IPS-11a (cell line): ENCODE results near the gene GRIP2.
"Not testable (repeated sequence)": the region's sequence is repeated elsewhere in the genome, so short reads cannot be mapped to it uniquely, and the experiment has no call there.

Experiments
- H3K4me3 ChIP-seq: one replicate; pipeline ENCODE4 v1.5.1; 2013; ENCODE audit warnings: low read depth, low read length, control low read depth

Gene GRIP2

GRCh38 chr3:14522768-14523167, 17.4 kb downstream of the GRIP2 start:
- H3K4me3 ChIP-seq = no peak overlapping the region

- H3K4me3 ChIP-seq = no peak overlapping the region
These were observed 17.9 kb downstream of the GRIP2 start for GRCh38 chr3:14522129-14522691.

DNA sequence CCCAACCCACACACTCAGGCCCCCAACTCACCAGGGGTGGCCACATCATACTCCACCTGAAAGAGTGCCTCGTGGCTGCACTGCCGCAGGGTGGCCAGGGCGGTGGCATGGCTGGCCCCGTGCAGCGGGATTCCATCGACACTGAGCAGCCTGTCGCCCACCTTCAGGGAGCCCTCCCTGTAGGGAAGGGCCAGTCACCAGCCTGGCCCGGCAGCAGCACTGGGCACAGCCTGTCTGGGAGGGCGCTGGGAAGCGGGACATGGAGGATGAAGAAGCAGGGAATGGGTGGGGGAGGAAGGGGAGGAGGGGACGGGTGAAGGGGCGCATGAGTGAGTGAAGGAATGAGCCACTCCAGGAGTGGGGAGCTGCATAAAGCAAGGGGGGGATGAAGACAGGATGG, 18.5 kb downstream of the GRIP2 start:
- no peak overlapping the region for H3K4me3 ChIP-seq

GRCh38 chr3:14520967-14521366, 19.2 kb downstream of the GRIP2 start:
- no peak overlapping the region for H3K4me3 ChIP-seq

DNA sequence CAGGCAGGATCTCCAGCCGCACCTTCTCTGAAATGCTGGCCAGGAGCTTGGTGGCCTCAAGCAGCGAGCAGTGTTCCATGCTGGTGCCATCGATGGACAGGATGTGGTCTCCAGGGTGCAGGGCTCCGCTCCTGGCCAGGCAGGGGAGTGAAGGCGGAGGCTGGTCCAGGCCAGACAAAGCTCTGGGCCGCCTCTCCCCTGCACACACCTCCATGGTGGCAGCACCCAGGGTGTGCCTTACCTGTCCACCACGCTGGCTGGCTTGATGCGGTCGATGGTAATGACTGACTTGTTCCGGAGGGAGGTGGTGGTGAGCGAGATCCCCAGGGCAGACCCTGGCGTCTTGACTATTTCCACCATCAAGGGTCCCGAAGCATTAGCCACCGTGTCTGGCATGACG, 20.0 kb downstream of the GRIP2 start:
- H3K4me3 ChIP-seq = no peak overlapping the region

- H3K4me3 ChIP-seq = no peak overlapping the region
These were observed 20.7 kb downstream of the GRIP2 start for GRCh38 chr3:14519406-14519805.

DNA sequence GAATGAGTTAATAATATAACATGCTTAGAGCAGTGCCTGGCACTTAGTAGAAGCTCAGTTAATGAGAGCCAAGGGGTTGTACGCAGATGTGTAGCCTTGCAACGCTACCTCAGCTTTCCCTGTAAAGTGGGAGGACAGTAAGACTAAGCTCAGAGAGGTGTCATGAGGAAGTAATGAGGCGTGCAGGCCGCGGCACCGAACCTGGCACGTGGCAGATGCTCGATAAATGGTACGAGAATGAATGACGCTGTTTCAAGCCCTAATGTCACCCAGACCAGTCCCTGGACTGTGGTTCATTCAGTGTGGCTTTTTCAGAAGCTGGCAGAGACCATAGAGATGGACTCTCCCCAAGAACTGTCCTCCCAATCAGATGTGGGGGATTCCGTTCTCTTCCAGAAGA, 21.2 kb downstream of the GRIP2 start:
- H3K4me3 ChIP-seq = no peak overlapping the region

DNA sequence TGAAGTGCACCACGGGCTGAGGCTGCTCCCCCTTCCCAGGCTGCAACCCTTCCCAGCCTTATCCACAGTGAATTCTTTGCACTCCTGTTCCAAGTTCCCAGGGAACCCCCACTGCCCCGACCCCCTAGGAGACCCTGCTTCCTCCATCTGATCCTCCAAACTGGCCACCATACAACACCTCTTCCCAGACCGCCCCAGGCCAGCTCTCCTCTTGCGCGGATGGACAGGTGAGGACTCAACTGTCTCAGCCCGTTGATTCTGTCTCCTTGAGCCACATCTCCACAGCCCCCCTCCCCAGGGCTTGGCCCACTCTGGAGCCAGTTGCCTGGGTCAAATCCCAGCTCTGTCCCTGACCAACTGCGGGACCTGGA, 21.7 kb downstream of the GRIP2 start:
- H3K4me3 ChIP-seq = no peak overlapping the region

DNA sequence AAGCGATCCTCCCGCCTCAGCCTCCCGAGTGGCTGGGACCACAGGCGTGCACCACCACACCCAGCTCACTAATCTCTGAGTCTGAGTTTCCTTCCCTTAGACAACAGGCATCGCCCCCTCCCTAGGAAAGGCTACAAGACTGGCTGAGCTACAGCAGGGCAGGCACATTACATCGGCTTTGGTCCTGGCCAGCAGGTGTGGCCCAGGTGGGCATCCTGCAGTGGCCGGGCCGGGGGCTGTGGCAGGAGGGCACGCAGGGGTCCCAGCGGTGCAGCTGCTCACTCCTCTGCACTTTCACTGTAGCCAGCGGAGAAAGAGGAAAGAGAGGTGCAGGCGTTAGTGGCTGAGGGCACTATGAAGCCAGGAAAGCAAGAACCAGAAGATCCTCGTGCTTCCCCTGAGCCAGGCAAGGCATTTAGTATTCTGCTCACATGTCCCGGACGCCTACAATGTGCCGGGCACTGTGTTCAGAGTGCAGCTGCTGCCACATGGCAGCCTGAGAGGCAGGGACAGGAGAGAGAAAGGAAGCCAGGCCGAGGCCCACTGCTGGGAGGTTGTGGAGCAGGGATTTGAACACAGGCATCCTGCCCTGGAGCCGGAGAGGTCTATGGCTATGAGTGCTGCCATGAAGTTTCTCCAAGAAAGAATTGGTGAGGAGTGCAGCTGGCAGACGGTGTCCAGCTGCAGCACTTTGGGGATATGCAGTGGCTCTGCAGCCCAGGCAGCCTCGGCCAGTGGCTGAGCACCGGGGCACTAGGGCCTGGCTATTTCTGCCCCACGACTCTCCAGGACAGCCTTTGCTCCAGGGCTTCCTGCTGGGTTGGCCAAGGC, 22.3 kb downstream of the GRIP2 start:
- H3K4me3 ChIP-seq = no peak overlapping the region

DNA sequence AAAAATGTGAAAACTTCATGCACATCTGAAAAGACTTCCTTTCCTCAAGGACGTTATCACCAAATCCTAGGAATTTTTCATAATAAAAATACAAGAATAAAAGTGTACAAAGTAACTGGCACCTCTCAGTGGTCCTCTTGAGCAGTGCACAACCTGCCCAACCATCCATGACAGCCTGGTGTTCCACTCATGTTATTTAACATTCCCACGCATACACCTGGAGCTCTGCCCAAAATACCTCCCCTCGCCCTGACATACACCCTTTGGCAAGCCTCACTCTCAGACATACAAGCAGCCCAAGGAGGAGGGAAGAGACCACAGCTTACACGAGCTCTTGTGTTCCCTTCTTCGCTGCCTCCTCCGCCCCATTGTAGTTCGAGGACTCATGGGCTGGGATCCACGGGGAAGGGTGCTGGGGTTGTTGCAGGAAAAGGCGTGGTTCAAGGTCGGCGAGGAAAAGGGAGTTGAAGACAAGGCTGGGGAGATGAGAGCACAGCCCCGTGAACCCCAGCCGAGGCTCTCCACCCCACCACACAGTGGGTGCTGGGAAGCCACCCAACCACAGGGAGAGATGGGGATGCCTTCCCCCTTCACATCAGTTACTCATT, 23.3 kb downstream of the GRIP2 start:
- no peak overlapping the region for H3K4me3 ChIP-seq

GRCh38 chr3:14515526-14515925, 24.6 kb downstream of the GRIP2 start:
- H3K4me3 ChIP-seq = not testable (repeated sequence)

DNA sequence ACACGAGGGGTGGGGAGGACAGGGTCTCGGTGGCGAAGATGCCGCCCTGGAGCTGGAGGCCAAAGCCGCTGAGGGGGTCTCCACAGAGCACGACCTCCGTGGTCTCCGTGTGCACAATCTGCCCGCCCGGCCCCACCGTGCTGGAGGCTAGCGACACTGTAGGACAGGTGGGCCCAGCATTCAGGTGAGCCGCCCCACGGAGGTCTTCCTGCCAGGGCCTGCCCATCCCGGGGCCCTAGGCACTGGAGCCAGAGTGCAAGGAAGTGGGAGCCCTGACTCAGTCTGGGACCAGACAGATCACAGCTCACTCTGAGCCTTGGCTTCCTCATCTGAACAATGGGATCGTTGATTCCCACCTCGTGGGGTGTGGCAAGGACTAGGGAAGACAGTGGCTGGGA, 25.8 kb downstream of the GRIP2 start:
- H3K4me3 ChIP-seq = no peak overlapping the region

DNA sequence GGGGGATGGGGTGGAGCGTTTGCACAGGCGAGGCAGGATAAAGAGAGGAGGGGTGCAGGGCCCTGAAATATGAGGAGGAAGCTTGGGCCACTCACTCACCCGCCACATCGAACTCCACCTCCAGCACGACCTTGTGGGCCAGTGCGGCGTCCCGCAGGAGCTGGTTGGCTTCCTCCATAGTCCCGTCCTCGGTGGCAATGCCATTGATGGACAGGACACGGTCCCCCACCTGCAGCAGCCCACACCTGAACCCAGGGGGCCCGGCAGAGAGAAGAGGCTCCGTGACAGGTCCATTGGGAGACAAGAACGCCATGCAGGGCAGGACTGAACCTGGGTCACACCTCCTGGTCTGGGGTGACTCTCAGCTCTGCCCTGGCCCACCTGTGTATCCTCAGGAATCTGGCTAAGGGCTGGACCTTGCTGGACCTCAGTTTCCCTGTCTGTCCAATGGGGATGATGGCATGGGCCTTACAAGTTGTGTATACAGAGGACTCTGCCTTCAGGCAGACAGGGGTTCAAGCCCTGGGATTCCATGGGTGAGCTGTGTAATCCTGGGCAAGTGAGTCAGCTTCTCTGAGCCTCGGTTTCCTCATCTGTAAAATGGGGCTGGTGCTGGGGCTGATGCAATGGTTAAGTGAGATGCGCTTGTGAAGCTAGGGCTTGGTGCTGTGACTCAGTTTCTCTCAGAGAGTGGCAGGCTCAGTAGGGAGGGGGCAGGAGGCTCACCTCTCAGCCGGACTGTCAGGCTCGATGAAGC, 26.4 kb downstream of the GRIP2 start:
- H3K4me3 ChIP-seq = no peak overlapping the region

- no peak overlapping the region for H3K4me3 ChIP-seq
These were observed 27.2 kb downstream of the GRIP2 start for GRCh38 chr3:14512942-14513327.

GRCh38 chr3:14512281-14512941, 27.7 kb downstream of the GRIP2 start:
- H3K4me3 ChIP-seq = no peak overlapping the region

GRCh38 chr3:14511623-14512280, 28.4 kb downstream of the GRIP2 start:
- no peak overlapping the region for H3K4me3 ChIP-seq

- H3K4me3 ChIP-seq = no peak overlapping the region
These were observed 29.1 kb downstream of the GRIP2 start for GRCh38 chr3:14510838-14511622.

DNA sequence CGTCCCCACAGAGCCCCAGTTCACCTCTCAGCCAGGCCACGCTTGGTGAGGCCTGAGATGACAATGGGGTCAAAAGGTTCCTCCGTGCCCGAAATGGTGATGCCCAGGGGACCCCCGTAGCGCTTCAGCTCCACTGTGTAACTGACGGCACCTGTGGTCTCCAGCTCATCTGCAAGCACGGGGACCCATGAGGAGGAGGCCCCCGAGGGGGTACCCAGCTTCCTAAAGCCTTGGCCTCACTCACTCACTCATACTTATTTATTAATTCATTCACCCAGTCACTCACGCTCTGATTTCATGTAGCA, 30.4 kb downstream of the GRIP2 start:
- H3K4me3 ChIP-seq = no peak overlapping the region

DNA sequence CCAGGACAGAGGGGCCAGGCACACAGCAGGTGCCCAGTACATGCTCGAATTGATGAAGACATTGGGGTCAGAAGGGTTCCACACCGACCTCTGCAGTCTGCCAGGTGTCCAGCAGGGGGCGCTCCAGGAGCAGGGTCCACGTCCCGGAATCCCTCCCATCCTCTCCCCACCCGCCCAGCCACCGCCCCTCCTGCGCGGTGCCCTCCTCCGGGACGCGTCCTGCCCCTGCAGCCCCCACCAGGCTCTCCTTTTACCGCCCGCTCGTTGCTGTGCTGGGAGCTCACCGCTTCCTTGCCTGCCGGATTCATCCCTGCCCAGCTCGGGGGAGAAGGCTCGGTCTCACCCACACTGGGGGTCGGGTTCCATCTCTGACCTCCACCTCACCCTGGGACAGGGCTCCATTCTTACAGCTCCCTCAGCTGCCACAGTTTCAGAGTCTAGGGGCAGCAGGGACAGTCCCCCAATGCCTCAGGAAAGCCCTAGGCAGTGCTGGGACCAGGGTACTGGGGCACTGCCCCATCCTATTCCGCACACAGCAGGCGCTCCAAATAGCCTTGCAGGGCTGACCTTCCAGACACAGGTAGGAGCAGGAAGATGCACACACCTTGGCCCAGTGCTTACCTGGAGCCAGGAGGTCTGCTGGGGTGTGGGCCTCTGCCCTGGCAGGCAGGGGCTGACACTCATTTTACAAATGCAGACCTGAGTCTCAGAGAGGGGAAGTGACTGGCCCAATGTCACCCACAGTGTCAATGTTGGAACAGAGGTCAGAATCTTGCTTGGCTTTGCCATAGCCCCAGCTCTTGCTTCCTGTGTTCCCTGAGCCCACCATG, 31.0 kb downstream of the GRIP2 start:
- no peak overlapping the region for H3K4me3 ChIP-seq
